ENCODE measurements around the gene ELF1.

The ELF1 gene

GRCh38 chr13:40981361-40981760 lies 37.8 kb downstream of the ELF1 start:
- no peak for DNase-seq

- no peak for DNase-seq
These were observed 38.7 kb downstream of the ELF1 start for GRCh38 chr13:40980461-40980860.

GRCh38 chr13:40979232-40979631 lies 39.9 kb downstream of the ELF1 start:
- DNase-seq = no peak

GRCh38 chr13:40978109-40978508 lies 41.0 kb downstream of the ELF1 start:
- DNase-seq = peak; percentile 26

GRCh38 chr13:40975441-40975840 lies 43.7 kb downstream of the ELF1 start:
- DNase-seq = no peak

- no peak for DNase-seq
These were observed 44.4 kb downstream of the ELF1 start for GRCh38 chr13:40974460-40975407.

- no peak for DNase-seq
These were observed 45.7 kb downstream of the ELF1 start for GRCh38 chr13:40973409-40973808.

- no peak for DNase-seq
These were observed 47.8 kb downstream of the ELF1 start for GRCh38 chr13:40971321-40971720.

- DNase-seq = no peak
These were observed 48.3 kb downstream of the ELF1 start for GRCh38 chr13:40970803-40971202.

GRCh38 chr13:40969169-40969901 lies 49.8 kb downstream of the ELF1 start:
- DNase-seq = no peak

- no peak for DNase-seq
These were observed 50.6 kb downstream of the ELF1 start for GRCh38 chr13:40968416-40969000.

GRCh38 chr13:40966298-40966697 lies 52.8 kb downstream of the ELF1 start:
- no peak for DNase-seq

- DNase-seq = no peak
These were observed 55.2 kb downstream of the ELF1 start for GRCh38 chr13:40963927-40964326.

- DNase-seq = no peak
These were observed 57.3 kb downstream of the ELF1 start for GRCh38 chr13:40961826-40962225.

- no peak for DNase-seq
These were observed 57.9 kb downstream of the ELF1 start for GRCh38 chr13:40961214-40961613.

- DNase-seq = no peak
These were observed 58.4 kb downstream of the ELF1 start for GRCh38 chr13:40960716-40961115.

GRCh38 chr13:40958655-40959054 lies 60.5 kb downstream of the ELF1 start:
- DNase-seq = no peak

- no peak for DNase-seq
These were observed 72.6 kb downstream of the ELF1 start for GRCh38 chr13:40946485-40946884.

- DNase-seq = no peak
These were observed 76.0 kb downstream of the ELF1 start for GRCh38 chr13:40943073-40943472.

- no peak for DNase-seq
These were observed 77.5 kb downstream of the ELF1 start for GRCh38 chr13:40941581-40941980.

- DNase-seq = no peak
These were observed 78.3 kb downstream of the ELF1 start for GRCh38 chr13:40940841-40941240.

GRCh38 chr13:40933508-40934204 lies 85.5 kb downstream of the ELF1 start:
- no peak for DNase-seq

GRCh38 chr13:40932252-40932651 lies 86.9 kb downstream of the ELF1 start:
- DNase-seq = no peak
